SK-N-SH (cell line): ENCODE data around the gene MT1H.

Source experiments
- CTCF ChIP-seq: fragments of 200-600 bp; sonication (generic); IDR thresholded peaks from 2 replicates; pipeline ENCODE4 v1.6.1; 2017; ENCODE audit warnings: antibody characterized with exemption, mild to moderate bottlenecking, moderate library complexity
- EP300 ChIP-seq, 2 experiments: IDR thresholded peaks; 2 replicates each; pipeline versions ENCODE4 v1.4.0 to v1.6.1; 2012; ENCODE audit warnings: borderline replicate concordance in 1 of 2, low read depth in 1 of 2, low read length in 1 of 2
- EZH2phosphoT487 ChIP-seq: fragments of 200-600 bp; sonication (generic); IDR thresholded peaks from 2 replicates; pipeline ENCODE4 v1.6.1; 2017; ENCODE audit warnings: low read depth, mixed run types, mild to moderate bottlenecking, antibody characterized with exemption, moderate library complexity, borderline replicate concordance
- FOXM1 ChIP-seq: IDR thresholded peaks from 2 replicates; pipeline ENCODE4 v1.4.0; 2012; ENCODE audit warnings: low read depth, mild to moderate bottlenecking
- GABPA ChIP-seq: IDR thresholded peaks from 2 replicates; pipeline ENCODE4 v1.4.0; 2012; ENCODE audit warnings: low read depth, mild to moderate bottlenecking
- PBX3 ChIP-seq: IDR thresholded peaks from 2 replicates; pipeline ENCODE4; 2012
- RAD21 ChIP-seq: IDR thresholded peaks from 2 replicates; pipeline ENCODE4 v1.6.1; 2012; ENCODE audit warnings: mild to moderate bottlenecking, low read length
- RCOR1 ChIP-seq: fragments of 150-350 bp; IDR thresholded peaks from 2 replicates; pipeline ENCODE4 v1.6.1; 2017; ENCODE audit warnings: antibody characterized with exemption, low read length
- SMC3 ChIP-seq: IDR thresholded peaks from 2 replicates; pipeline ENCODE4 v1.6.1; 2012; ENCODE audit warnings: low read depth, low read length, improper control_type of control experiment
- TAF1 ChIP-seq: IDR thresholded peaks from 2 replicates; pipeline ENCODE4 v1.6.1; 2012; ENCODE audit warnings: low read depth, mild to moderate bottlenecking, low read length, moderate library complexity, borderline replicate concordance
- TEAD4 ChIP-seq: IDR thresholded peaks from 2 replicates; pipeline ENCODE4 v1.4.0; 2012; ENCODE audit warnings: mild to moderate bottlenecking, borderline replicate concordance; ENCODE audit not compliant: insufficient read depth

- no peak for TF ChIP-seq PBX3
- TF ChIP-seq CTCF, result no peak
- no peak for TF ChIP-seq RAD21
- no peak for TF ChIP-seq EZH2phosphoT487
- no peak for TF ChIP-seq FOXM1
- no peak for TF ChIP-seq SMC3
- TF ChIP-seq TEAD4, result no peak
- no peak for TF ChIP-seq RCOR1
- TF ChIP-seq EP300 (IDR thresholded peaks at IDR 0.05; ENCODE audit: borderline replicate concordance in 1 of 2, low read depth in 1 of 2, low read length in 1 of 2), result no peak
- no peak for TF ChIP-seq TAF1
- TF ChIP-seq GABPA, result no peak
Observed at GRCh38 chr16:56637814-56638750, 31.5 kb upstream of the MT1H start, which contains the start of gene MT1A.
